ENCODE measurements around the gene ATF6.

ATF6 gene

GRCh38 chr1:161915978-161916377, 149.9 kb downstream of the ATF6 start:
- no CpG with 5 or more reads among the region's 2 CpGs for WGBS, 2 donors (ENCODE audit: extremely low coverage in 2 of 2, insufficient read length in 2 of 2, insufficient replicate concordance in 1 of 2)
- H4K8ac ChIP-seq (ENCODE audit: low read depth, low read length), result no peak overlapping the region
- H3K14ac ChIP-seq (ENCODE audit: low read length), result no peak overlapping the region
- no peak overlapping the region for H3K4me2 ChIP-seq (ENCODE audit: insufficient read depth, low read length, poor library complexity, severe bottlenecking)
- no peak overlapping the region for H4K91ac ChIP-seq (ENCODE audit: low read depth, low read length, poor library complexity)
- DNase-seq (ENCODE audit: low spot score), result no peak
- no peak overlapping the region for H3K27ac ChIP-seq (replicated peaks; ENCODE audit: low read length)
- H2BK12ac ChIP-seq (ENCODE audit: low read length), result no peak overlapping the region
- no peak overlapping the region for H2BK5ac ChIP-seq (ENCODE audit: low read length)
- no peaks in the 10 kb centered on the region for H3K79me1 ChIP-seq (ENCODE audit: low read depth, low read length)
- H3K18ac ChIP-seq (ENCODE audit: low read length), result no peak overlapping the region
- no peak overlapping the region for H3K4ac ChIP-seq (ENCODE audit: low read length)
- H3K9ac ChIP-seq (ENCODE audit: low read depth, low read length, poor library complexity), result no peak overlapping the region
- no peak overlapping the region for H2AFZ ChIP-seq (ENCODE audit: low read length)
- no peak overlapping the region for H3K23ac ChIP-seq (ENCODE audit: low read depth, low read length, poor library complexity)
- no peak overlapping the region for H3K4me3 ChIP-seq (ENCODE audit: low read length in 2 of 2)
- no peaks in the 10 kb centered on the region for H3K9me3 ChIP-seq (replicated peaks in 1 of 2; ENCODE audit: control insufficient read depth in 2 of 2, insufficient read depth in 1 of 2, low read depth in 1 of 2, low read length in 2 of 2)
- H3K27me3 ChIP-seq (ENCODE audit: control insufficient read depth in 3 of 3, insufficient read depth in 3 of 3, low read depth in 1 of 3, low read length in 3 of 3), result no peaks in the 10 kb centered on the region
- peaks cover 0 to 34% of the 10 kb centered on the region in 2 donors for H3K36me3 ChIP-seq (replicated peaks in 1 of 2; ENCODE audit: control insufficient read depth in 2 of 2, insufficient read depth in 2 of 2, low read length in 2 of 2)
- no peak overlapping the region for H2BK120ac ChIP-seq (ENCODE audit: low read depth, low read length)
- no peak overlapping the region for H2BK15ac ChIP-seq (ENCODE audit: low read length)
- no peak overlapping the region for H2AK5ac ChIP-seq (ENCODE audit: low read depth, low read length)
- no peaks in the 10 kb centered on the region for H3K4me1 ChIP-seq (ENCODE audit: control insufficient read depth in 2 of 2, insufficient read depth in 1 of 2, low read depth in 1 of 2, low read length in 2 of 2)

GRCh38 chr1:161919229-161919628, 153.1 kb downstream of the ATF6 start:
- no peak overlapping the region for H3K4me2 ChIP-seq (ENCODE audit: insufficient read depth, low read length, poor library complexity, severe bottlenecking)
- DNase-seq (ENCODE audit: low spot score), result no peak
- no peak overlapping the region for H3K27ac ChIP-seq (replicated peaks; ENCODE audit: low read length)
- H3K9me3 ChIP-seq (replicated peaks in 1 of 2; ENCODE audit: control insufficient read depth in 2 of 2, insufficient read depth in 1 of 2, low read depth in 1 of 2, low read length in 2 of 2), result no peaks in the 10 kb centered on the region
- H2BK5ac ChIP-seq (ENCODE audit: low read length), result no peak overlapping the region
- H3K23ac ChIP-seq (ENCODE audit: low read depth, low read length, poor library complexity), result no peak overlapping the region
- H4K8ac ChIP-seq (ENCODE audit: low read depth, low read length), result no peak overlapping the region
- H2BK12ac ChIP-seq (ENCODE audit: low read length), result no peak overlapping the region
- H3K4me3 ChIP-seq (ENCODE audit: low read length in 2 of 2), result no peak overlapping the region
- H3K27me3 ChIP-seq (ENCODE audit: control insufficient read depth in 3 of 3, insufficient read depth in 3 of 3, low read depth in 1 of 3, low read length in 3 of 3), result no peaks in the 10 kb centered on the region
- H3K4me1 ChIP-seq (ENCODE audit: control insufficient read depth in 2 of 2, insufficient read depth in 1 of 2, low read depth in 1 of 2, low read length in 2 of 2), result no peaks in the 10 kb centered on the region
- H2BK120ac ChIP-seq (ENCODE audit: low read depth, low read length), result no peak overlapping the region
- H2AK5ac ChIP-seq (ENCODE audit: low read depth, low read length), result no peak overlapping the region
- no peak overlapping the region for H3K14ac ChIP-seq (ENCODE audit: low read length)
- no peak overlapping the region for H4K91ac ChIP-seq (ENCODE audit: low read depth, low read length, poor library complexity)
- no peaks in the 10 kb centered on the region for H3K79me1 ChIP-seq (ENCODE audit: low read depth, low read length)
- no peak overlapping the region for H2BK15ac ChIP-seq (ENCODE audit: low read length)
- no peak overlapping the region for H2AFZ ChIP-seq (ENCODE audit: low read length)
- H3K36me3 ChIP-seq (replicated peaks in 1 of 2; ENCODE audit: control insufficient read depth in 2 of 2, insufficient read depth in 2 of 2, low read length in 2 of 2), result peaks cover 0 to 15% of the 10 kb centered on the region in 2 donors
- no peak overlapping the region for H3K9ac ChIP-seq (ENCODE audit: low read depth, low read length, poor library complexity)
- H3K18ac ChIP-seq (ENCODE audit: low read length), result no peak overlapping the region
- H3K4ac ChIP-seq (ENCODE audit: low read length), result no peak overlapping the region

GRCh38 chr1:161921491-161921890, 155.4 kb downstream of the ATF6 start:
- no peak overlapping the region for H3K27ac ChIP-seq (replicated peaks; ENCODE audit: low read length)
- no peak overlapping the region for H3K14ac ChIP-seq (ENCODE audit: low read length)
- H3K4me2 ChIP-seq (ENCODE audit: insufficient read depth, low read length, poor library complexity, severe bottlenecking), result no peak overlapping the region
- peaks cover 0 to 2% of the 10 kb centered on the region in 2 donors for H3K36me3 ChIP-seq (replicated peaks in 1 of 2; ENCODE audit: control insufficient read depth in 2 of 2, insufficient read depth in 2 of 2, low read length in 2 of 2)
- no peak overlapping the region for H2BK120ac ChIP-seq (ENCODE audit: low read depth, low read length)
- H3K18ac ChIP-seq (ENCODE audit: low read length), result no peak overlapping the region
- no peaks in the 10 kb centered on the region for H3K9me3 ChIP-seq (replicated peaks in 1 of 2; ENCODE audit: control insufficient read depth in 2 of 2, insufficient read depth in 1 of 2, low read depth in 1 of 2, low read length in 2 of 2)
- no peak for DNase-seq (ENCODE audit: low spot score)
- H2BK12ac ChIP-seq (ENCODE audit: low read length), result no peak overlapping the region
- H2AK5ac ChIP-seq (ENCODE audit: low read depth, low read length), result no peak overlapping the region
- no peak overlapping the region for H3K9ac ChIP-seq (ENCODE audit: low read depth, low read length, poor library complexity)
- no peak overlapping the region for H3K4ac ChIP-seq (ENCODE audit: low read length)
- no peaks in the 10 kb centered on the region for H3K79me1 ChIP-seq (ENCODE audit: low read depth, low read length)
- H3K4me1 ChIP-seq (ENCODE audit: control insufficient read depth in 2 of 2, insufficient read depth in 1 of 2, low read depth in 1 of 2, low read length in 2 of 2), result no peaks in the 10 kb centered on the region
- H3K27me3 ChIP-seq (ENCODE audit: control insufficient read depth in 3 of 3, insufficient read depth in 3 of 3, low read depth in 1 of 3, low read length in 3 of 3), result no peaks in the 10 kb centered on the region
- no peak overlapping the region for H4K91ac ChIP-seq (ENCODE audit: low read depth, low read length, poor library complexity)
- no peak overlapping the region for H4K8ac ChIP-seq (ENCODE audit: low read depth, low read length)
- no peak overlapping the region for H3K23ac ChIP-seq (ENCODE audit: low read depth, low read length, poor library complexity)
- H3K4me3 ChIP-seq (ENCODE audit: low read length in 2 of 2), result no peak overlapping the region
- no peak overlapping the region for H2AFZ ChIP-seq (ENCODE audit: low read length)
- H2BK5ac ChIP-seq (ENCODE audit: low read length), result no peak overlapping the region
- no peak overlapping the region for H2BK15ac ChIP-seq (ENCODE audit: low read length)
- WGBS, 2 donors (ENCODE audit: extremely low coverage in 2 of 2, insufficient read length in 2 of 2, insufficient replicate concordance in 1 of 2), result no CpG with 5 or more reads among the region's 1 CpG

- no peak overlapping the region for H3K27ac ChIP-seq (replicated peaks; ENCODE audit: low read length)
- no peak for DNase-seq (ENCODE audit: low spot score)
- H3K4ac ChIP-seq (ENCODE audit: low read length), result no peak overlapping the region
- no peak overlapping the region for H4K8ac ChIP-seq (ENCODE audit: low read depth, low read length)
- no peaks in the 10 kb centered on the region for H3K9me3 ChIP-seq (replicated peaks in 1 of 2; ENCODE audit: control insufficient read depth in 2 of 2, insufficient read depth in 1 of 2, low read depth in 1 of 2, low read length in 2 of 2)
- H3K4me3 ChIP-seq (ENCODE audit: low read length in 2 of 2), result no peak overlapping the region
- no CpG with 5 or more reads among the region's 1 CpG for WGBS, 2 donors (ENCODE audit: extremely low coverage in 2 of 2, insufficient read length in 2 of 2, insufficient replicate concordance in 1 of 2)
- H3K4me1 ChIP-seq (ENCODE audit: control insufficient read depth in 2 of 2, insufficient read depth in 1 of 2, low read depth in 1 of 2, low read length in 2 of 2), result no peaks in the 10 kb centered on the region
- H2BK5ac ChIP-seq (ENCODE audit: low read length), result no peak overlapping the region
- H3K9ac ChIP-seq (ENCODE audit: low read depth, low read length, poor library complexity), result no peak overlapping the region
- H3K18ac ChIP-seq (ENCODE audit: low read length), result no peak overlapping the region
- H3K23ac ChIP-seq (ENCODE audit: low read depth, low read length, poor library complexity), result no peak overlapping the region
- no peaks in the 10 kb centered on the region for H3K27me3 ChIP-seq (ENCODE audit: control insufficient read depth in 3 of 3, insufficient read depth in 3 of 3, low read depth in 1 of 3, low read length in 3 of 3)
- H4K91ac ChIP-seq (ENCODE audit: low read depth, low read length, poor library complexity), result no peak overlapping the region
- no peak overlapping the region for H2AFZ ChIP-seq (ENCODE audit: low read length)
- no peak overlapping the region for H2BK12ac ChIP-seq (ENCODE audit: low read length)
- H2AK5ac ChIP-seq (ENCODE audit: low read depth, low read length), result no peak overlapping the region
- H2BK15ac ChIP-seq (ENCODE audit: low read length), result no peak overlapping the region
- H3K79me1 ChIP-seq (ENCODE audit: low read depth, low read length), result no peaks in the 10 kb centered on the region
- no peak overlapping the region for H2BK120ac ChIP-seq (ENCODE audit: low read depth, low read length)
- no peak overlapping the region for H3K14ac ChIP-seq (ENCODE audit: low read length)
- H3K36me3 ChIP-seq (replicated peaks in 1 of 2; ENCODE audit: control insufficient read depth in 2 of 2, insufficient read depth in 2 of 2, low read length in 2 of 2), result peaks cover 0 to under 1% of the 10 kb centered on the region in 2 donors
- H3K4me2 ChIP-seq (ENCODE audit: insufficient read depth, low read length, poor library complexity, severe bottlenecking), result no peak overlapping the region
These were observed 155.9 kb downstream of the ATF6 start for GRCh38 chr1:161921990-161922389.

Data from neuronal stem cell (in vitro differentiated cells).